HG02759 (cell line): Measurements from ENCODE around the gene XRCC6.
"Not testable (repeated sequence)": the region's sequence is repeated elsewhere in the genome, so short reads cannot be mapped to it uniquely, and the experiment has no call there.

Experiments used
- ATAC-seq: cut with Tn5 transposase; IDR thresholded peaks from one replicate; pipeline ENCODE4 v1.9.1; 2021; ENCODE audit warnings: mild to moderate bottlenecking, moderate library complexity; ENCODE audit not compliant: unreplicated experiment

Gene XRCC6

GRCh38 chr22:41598081-41598480 is 23.0 kb upstream of the XRCC6 start:
- ATAC-seq, result no peak

- ATAC-seq, result no peak
Measured at GRCh38 chr22:41598891-41599635, 22.0 kb upstream of the XRCC6 start.

- no peak for ATAC-seq
Measured at GRCh38 chr22:41600976-41601375, 20.1 kb upstream of the XRCC6 start.

GRCh38 chr22:41603873-41604332 is 17.2 kb upstream of the XRCC6 start:
- peak; percentile 64 for ATAC-seq

- no peak for ATAC-seq
Measured at GRCh38 chr22:41608386-41608785, 12.7 kb upstream of the XRCC6 start.

GRCh38 chr22:41612603-41613306 is 8.3 kb upstream of the XRCC6 start:
- no peak for ATAC-seq

- ATAC-seq, result no peak
Measured at GRCh38 chr22:41613456-41613855, 7.6 kb upstream of the XRCC6 start.

- no peak for ATAC-seq
Measured at GRCh38 chr22:41619979-41620588, 1.0 kb upstream of the XRCC6 start.

- peak; percentile 32 for ATAC-seq
Measured at GRCh38 chr22:41620589-41621098, 451 bp upstream of the XRCC6 start, which contains the start of gene DESI1. DESI1 (minus strand) TSS chr22:41621043; CDS start chr22:41620839, 204 bp downstream.

GRCh38 chr22:41621911-41622179 is 750 bp downstream of the XRCC6 start:
- no peak for ATAC-seq

GRCh38 chr22:41625577-41625976 is 4.5 kb downstream of the XRCC6 start:
- no peak for ATAC-seq

- ATAC-seq, result not testable (repeated sequence)
Measured at GRCh38 chr22:41631115-41631514, 10.0 kb downstream of the XRCC6 start.

GRCh38 chr22:41631615-41632014 is 10.5 kb downstream of the XRCC6 start:
- not testable (repeated sequence) for ATAC-seq

- not testable (repeated sequence) for ATAC-seq
Measured at GRCh38 chr22:41634610-41635009, 13.5 kb downstream of the XRCC6 start.

- no peak for ATAC-seq
Measured at GRCh38 chr22:41636467-41636866, 15.4 kb downstream of the XRCC6 start.

GRCh38 chr22:41637623-41638022 is 16.5 kb downstream of the XRCC6 start:
- ATAC-seq, result not testable (repeated sequence)

- no peak for ATAC-seq
Measured at GRCh38 chr22:41638124-41638523, 17.0 kb downstream of the XRCC6 start.

- no peak for ATAC-seq
Measured at GRCh38 chr22:41638748-41639147, 17.7 kb downstream of the XRCC6 start.

- no peak for ATAC-seq
Measured at GRCh38 chr22:41641854-41642253, 20.8 kb downstream of the XRCC6 start.

- ATAC-seq, result no peak
Measured at GRCh38 chr22:41642331-41643110, 21.4 kb downstream of the XRCC6 start.

- no peak for ATAC-seq
Measured at GRCh38 chr22:41647771-41648170, 26.7 kb downstream of the XRCC6 start.
